Breast epithelium (tissue), 3 donors: ENCODE measurements around the gene ATP5PB.

Experiments used
- POLR2A ChIP-seq: fragments of 450-650 bp; IDR thresholded peaks from one replicate; pipeline ENCODE4 v1.6.1; 2016; ENCODE audit warnings: antibody characterized with exemption, mild to moderate bottlenecking, moderate library complexity
- TF ChIP-seq, protein P1 (sequence below), 3 donors: fragments of 450-650 bp; IDR thresholded peaks; one replicate each; pipeline ENCODE4 v1.5.1; 2016 to 2017; ENCODE audit warnings: antibody characterized with exemption in 3 of 3, mild to moderate bottlenecking in 3 of 3, moderate library complexity in 3 of 3

DNA sequence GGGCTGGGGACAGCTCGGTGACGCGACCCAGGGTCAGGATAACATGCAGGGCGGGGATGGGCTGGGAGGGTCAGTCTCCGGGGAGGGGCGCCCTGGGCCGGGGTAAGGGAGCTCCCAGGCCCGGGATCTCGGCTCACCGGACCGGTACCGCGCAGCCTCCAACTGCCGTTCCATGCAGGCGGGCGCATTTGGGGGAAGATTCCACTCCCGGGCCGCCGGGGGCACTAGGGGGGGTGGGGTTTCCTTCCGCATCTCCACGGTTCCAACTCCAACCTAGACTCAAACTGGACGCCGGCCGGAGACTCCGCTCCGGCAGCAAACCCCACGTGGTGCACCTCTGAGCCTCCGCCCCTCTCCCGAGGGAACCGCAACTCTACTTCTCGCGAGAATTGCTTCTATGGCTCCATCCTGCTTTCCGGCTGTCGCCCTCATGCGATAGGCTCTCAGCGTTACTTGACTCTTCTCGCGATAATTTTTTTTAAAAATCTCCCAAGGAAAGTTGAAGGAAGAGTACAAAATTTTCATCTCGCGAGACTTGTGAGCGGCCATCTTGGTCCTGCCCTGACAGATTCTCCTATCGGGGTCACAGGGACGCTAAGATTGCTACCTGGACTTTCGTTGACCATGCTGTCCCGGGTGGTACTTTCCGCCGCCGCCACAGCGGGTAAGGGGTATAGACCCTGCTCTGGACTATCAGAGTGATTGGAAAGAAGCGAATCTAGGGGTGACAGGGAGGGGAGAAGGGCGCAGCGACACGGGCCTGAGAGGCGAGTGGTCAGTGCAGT is at the start of gene ATP5PB, which contains the start of gene WDR77:
- TF ChIP-seq, protein P1, sequence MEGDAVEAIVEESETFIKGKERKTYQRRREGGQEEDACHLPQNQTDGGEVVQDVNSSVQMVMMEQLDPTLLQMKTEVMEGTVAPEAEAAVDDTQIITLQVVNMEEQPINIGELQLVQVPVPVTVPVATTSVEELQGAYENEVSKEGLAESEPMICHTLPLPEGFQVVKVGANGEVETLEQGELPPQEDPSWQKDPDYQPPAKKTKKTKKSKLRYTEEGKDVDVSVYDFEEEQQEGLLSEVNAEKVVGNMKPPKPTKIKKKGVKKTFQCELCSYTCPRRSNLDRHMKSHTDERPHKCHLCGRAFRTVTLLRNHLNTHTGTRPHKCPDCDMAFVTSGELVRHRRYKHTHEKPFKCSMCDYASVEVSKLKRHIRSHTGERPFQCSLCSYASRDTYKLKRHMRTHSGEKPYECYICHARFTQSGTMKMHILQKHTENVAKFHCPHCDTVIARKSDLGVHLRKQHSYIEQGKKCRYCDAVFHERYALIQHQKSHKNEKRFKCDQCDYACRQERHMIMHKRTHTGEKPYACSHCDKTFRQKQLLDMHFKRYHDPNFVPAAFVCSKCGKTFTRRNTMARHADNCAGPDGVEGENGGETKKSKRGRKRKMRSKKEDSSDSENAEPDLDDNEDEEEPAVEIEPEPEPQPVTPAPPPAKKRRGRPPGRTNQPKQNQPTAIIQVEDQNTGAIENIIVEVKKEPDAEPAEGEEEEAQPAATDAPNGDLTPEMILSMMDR (IDR thresholded peaks at IDR 0.05) = no peak
- TF ChIP-seq POLR2A = no peak
